ENCODE data around the gene NPTN.

NPTN gene

DNA sequence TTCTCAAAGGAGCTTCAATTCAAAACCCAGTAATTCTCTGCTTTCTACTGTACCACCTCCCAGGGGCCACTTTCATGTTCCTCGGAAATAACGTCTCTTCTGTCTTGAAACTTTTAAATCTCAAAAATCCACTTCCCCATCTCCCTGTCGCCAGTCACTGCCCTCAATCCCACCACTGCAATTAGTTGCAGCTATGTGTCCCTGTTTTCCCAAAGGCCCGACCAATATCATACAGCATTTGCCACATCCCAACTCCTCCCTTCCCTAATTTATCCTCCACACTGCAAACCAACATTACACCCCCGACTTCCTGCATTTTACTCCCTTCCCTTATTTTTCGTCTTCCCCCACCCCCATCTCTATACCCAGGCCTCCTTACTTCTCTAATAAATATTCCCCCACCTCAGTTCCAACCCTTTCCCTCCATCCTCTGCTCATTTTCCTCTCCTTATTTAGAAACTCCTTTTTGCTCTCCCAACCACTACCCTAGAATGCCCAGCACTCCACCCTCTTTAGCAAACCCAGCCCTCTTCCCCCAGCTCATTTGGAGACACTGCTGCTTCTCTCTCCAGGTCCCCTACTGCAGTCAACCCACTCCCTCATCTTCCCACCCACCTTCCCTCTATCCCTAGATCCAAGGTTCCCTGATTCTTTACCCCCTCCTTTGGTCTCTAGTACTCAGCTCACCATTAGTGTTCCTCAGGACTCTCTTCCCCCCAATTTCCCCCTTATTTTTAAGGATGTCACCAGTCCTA, 1.1 kb downstream of the NPTN start:
- DNase-seq, result peak; percentile 7

DNA sequence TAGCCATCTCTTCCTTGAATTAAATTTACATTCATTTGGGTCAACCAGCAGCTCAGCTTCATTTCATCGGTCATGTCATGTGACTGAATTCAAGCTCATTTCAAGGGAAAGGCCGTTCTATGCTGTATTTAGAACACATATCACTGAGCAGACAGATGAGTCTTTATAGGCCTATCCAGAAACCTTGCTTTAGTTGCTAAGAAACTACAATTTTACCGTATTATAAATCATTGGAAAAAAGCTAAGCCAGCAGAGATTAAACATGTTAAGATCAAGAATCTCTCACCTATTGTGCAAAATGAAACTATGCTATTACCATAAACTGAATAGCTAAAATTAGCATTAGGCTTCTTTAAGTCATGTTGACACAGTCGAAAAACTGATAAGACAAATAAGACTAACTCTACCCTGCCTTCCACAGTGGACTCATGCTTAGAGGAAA, 2.2 kb downstream of the NPTN start:
- no peak for DNase-seq

DNA sequence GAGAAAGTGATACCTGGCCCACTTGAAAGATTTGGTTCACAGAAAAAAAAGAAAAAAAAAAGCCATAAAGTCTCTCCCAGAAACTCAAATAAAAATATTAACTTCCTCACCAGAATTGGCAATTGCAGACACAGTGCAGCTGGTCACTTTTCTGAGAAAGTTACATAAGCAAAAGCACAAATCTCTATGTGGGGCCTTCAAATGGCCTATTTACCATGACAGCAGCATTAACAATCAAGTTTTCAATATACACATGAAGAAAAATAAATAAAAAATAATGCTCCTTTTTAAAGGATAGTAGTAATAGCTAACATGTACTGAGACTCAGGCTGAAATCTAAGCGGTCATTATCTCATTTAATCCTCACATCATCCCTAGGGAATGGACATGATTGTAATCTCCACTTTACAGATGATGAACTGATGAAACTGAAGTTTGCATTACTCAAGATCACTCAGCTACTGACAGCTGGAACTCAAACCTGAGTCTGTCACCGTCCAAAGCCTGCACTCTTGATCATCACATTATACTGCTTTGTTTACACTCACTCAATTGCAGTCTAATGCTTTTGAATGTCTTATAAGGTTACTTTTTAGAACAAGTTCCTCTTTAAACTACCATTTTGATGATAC, 3.3 kb downstream of the NPTN start:
- DNase-seq, result no peak

DNA sequence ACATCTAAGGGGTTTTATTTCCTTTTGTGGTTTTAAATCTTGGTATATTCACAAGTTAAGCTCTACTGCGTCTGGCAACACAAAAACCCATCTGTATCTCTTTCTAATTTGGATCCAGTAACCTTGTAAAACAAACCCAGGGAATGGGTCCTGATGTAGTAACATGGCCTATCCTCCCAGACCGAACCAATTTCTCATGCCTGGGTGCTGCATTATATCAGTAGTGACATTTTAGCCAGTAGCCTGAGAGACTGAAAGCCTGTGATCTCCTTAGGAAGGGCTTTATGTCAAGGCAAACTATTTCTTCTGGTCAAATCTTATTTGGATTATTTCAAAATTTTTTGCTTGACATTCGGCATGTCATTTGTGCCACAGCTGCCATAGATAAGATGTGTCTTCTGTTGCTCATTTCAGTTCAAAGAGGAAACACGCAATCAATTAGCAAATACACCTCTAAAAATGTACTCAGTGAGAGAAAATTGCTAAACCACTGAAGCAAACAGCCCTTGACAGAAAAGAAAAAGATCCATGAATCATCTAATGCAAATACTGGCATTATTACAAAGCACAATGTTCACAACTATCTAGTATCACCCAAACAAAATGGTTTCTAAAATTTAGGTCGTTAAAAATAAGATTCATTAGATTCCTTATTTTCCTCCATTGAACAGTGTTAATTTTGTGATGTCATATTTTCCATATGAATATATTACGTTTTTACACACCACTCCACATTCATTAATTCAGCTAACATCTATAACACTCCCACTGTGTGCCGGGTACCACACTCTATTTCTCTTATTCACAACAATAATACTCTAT, 4.0 kb downstream of the NPTN start:
- DNase-seq, result no peak

DNA sequence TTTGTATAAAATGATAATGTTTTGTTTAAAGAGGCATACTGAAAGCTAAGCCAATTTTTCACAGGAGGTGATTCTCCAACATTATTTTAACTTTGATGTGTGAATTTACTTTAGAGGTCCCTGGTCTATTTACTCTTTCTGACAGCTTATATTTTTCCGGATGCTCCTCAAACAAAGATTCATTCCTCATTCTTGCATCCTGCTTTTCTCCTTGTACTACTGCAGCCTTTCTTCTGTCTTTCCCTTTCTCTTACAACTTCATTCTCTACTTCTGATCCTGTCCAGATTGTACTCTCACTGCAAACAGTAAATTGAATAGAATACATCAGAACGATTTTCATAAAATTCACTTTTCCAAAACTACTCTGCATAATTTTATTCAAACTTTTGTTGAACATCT, 5.1 kb downstream of the NPTN start:
- no peak for DNase-seq

DNA sequence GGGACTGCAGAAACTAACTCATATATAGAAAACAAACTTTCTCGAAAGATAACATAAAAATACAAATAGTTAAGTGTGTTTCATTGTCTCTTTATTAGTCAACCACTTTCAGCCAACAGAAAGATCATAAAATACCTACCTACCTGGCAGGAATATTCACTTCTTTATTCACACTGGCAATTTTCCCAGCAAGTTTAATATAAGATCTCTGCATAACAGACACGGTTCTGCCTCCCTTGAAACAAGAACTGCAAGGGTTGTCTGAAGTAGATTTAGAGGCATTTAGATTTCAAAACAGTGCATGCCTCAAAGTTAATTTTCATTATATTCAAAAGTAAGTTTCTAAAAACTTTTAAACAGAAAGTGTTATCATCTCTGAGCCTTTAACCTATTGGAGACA, 7.1 kb downstream of the NPTN start:
- no peak for DNase-seq

DNA sequence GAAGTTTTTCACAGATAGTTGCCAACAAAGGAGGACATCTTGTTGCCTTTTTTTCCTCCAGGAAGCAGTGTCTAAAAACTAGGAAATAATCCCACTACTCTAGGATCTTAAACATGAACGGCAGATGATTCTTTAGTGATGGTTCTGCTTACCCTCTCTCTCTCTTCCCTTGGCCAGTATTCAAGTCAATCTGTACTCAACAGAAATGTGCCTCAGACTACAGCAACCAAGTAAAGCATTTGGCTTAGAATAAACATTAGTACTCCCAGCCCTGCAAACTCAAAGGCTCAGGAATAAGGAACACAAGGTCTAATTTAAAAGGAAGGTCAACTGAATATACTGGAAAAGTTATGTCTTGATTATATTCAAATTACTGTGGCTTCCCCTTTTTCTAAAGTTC, 8.7 kb downstream of the NPTN start:
- no peak for DNase-seq

DNA sequence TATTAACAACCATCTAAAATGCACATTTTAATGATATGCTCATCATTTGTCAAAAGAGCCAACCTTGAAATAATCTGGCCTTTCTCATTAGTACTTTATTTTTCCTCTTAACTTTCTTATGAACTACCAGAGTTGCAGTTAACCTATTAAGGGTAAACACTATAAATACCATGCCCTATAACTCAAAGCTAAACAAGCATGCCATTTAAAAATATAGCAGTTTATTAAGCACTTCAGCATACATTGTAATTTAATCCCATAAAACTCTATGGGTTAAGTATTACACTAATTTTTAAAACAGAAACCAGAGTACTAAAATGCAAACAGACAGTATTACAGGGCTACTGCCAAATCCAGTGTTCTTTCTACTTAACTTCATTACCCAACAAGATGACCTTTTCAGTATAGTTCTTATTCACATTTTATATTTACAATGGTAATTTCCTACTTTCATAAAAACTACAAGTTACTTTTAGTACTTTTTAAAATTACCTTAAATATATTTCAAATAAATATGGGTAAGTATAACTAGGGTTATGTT, 11.8 kb downstream of the NPTN start:
- DNase-seq, result no peak

DNA sequence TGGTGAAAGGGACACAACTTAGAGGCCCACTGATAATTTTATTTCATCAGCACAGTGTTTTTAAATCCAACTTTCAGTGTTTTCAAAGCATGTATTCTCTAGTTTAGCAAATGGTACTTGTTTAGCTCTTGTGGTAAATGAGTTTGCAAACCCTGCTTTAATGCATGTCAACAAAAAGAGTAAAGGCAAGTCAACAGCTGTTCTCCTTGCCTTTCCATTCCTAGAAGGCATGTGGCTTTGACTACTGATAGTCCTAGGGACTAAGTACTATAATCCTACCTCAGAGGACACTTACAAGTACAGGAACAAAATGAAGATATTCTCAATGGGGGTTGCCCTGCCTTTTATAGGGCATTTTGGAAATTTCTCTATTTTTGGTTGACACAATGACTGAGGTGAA, 13.1 kb downstream of the NPTN start:
- DNase-seq, result no peak

DNA sequence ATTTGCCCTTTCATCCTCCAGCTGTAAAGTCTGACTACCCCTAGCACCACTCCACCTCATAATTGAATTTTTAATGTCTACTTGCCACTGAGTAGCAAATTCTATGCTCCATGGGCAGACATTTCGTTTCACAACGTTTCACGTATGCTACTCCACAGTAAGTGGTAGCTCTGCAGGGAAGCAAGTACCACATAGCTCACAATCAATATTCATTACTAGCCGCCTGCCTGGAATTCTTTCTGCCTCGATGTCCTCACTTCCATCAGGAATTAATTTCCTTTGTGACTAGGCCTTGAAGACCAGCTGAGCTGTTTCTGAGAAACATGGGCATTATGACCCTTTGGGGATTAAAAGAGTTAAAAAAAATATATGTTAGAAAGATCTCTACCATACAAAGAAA, 15.3 kb downstream of the NPTN start:
- DNase-seq, result no peak

DNA sequence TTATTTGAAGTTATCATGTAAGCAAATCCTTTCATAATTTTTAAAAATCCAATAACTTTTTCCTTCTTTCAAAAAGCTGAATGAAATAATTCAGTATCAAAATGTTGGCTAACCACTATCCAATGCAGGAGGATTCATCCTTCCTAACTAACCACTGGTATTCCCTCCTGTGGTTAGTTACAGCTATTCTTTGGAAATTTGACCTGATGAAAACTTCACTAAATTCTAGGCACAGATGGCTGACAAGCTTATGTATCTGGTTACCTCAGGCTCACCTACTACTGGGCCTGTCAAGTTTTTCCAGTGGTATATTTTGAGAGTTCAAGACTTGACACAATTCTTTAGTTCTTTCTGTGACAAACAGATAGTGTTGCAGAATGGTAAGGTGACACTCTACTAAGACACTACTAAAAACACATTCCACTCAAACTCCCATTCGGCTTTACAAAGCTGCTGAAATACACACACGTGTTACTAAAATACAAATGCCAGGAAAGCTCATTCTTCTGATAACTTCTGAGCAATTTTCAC, 15.8 kb downstream of the NPTN start:
- no peak for DNase-seq

DNA sequence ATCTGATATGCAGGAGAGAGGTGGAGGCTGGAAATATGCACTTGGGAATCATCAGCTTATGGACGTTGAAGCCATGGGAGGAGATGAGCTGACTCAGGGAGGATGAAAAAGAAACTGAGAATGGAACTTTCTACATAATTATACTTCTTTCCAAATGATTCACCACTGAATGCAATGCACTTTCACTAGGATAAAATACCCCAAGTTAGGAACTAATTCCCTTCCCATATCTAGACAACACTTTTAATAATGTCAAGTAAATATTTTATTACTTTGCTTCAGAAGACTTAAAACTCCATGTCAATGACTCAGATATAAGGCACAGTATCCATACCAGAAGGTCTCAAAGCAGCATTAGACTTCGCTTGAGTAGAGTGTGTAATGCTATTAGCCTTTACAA, 24.2 kb downstream of the NPTN start:
- no peak for DNase-seq

DNA sequence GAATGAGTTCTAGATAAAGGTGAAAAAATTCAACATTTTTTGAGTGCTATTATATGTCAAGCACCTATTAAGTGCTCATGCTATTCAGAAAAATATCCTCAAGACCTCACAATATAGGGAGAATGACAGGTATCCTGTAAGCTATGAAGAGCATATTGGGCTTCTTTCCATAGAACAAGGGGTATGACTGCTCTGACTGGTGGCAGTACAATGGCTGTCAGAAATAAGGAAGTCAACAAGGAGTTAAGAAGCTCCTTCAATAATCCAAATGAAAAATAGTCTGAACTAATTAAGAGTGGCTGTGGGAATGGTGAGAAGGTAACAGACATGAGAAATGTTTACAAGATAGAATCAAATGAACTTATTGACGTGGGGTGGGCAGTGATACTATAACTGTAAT, 24.7 kb downstream of the NPTN start:
- no peak for DNase-seq

DNA sequence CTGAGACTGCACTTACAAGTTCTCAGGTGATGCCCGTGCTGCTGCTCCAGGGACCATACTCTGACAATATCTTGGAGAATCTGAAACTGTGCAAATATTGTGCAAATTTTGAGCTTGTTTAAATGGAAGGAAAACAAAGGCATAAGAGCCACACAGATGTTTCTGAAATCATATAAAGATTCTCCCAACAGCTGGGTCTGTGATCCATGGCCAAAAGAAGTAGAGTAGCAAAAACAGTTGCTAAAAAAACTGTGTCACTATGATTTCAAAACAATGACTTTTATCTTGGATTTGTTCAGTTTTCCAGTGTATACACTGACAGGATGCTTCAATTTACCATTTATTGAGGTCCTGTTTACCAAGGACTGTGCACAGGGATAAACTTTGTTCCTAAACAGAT, 25.3 kb downstream of the NPTN start:
- no peak for DNase-seq

DNA sequence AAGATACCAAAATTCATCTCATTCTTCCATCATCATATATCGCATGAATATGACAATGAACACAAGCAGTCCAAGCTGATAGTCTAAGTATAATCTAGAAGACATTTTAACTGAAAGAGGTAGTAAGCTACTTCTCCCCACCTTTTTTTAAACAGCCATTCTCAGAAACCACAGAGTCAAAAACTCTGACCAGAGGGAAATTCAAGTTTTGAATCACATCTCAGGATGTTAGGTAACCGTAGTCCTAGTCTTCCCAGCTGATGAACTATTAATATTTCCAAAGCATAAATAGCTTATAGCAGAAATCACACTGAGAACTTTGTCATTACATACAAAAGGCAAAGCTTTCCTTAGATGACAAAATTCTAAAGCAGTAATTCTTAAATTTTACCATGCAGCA, 25.8 kb downstream of the NPTN start:
- DNase-seq, result no peak

DNA sequence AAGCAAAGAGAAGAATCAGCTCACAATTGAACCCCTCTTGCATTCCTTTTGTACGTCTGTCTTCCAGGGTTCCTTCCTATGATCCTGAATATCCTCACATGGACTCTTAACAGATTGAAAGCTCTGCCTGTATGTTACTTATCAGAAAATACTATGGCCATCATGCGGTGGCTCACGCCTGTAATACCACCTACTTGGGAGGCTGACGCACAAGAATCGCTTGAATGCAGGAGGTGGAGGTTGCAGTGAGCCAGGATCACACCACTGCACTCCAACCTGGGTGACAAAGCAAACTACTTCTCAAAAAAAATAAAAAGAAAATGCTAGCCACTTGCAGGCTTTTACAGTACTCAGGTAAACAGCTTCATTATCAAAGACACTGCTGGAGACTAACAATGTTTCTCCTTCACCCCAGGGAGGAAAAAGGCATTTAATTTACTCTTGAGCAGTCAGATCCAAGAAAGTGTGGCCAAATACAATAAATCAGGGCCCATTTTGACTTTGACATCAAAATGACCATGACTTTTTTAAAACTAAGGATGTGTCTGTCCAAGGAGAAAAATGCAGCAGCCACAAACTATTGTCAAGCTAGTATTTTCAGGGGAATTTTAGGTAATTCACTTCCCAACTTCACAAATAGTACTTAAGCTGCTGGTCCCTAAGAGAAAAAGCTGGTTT, 27.3 kb downstream of the NPTN start:
- no peak for DNase-seq

DNA sequence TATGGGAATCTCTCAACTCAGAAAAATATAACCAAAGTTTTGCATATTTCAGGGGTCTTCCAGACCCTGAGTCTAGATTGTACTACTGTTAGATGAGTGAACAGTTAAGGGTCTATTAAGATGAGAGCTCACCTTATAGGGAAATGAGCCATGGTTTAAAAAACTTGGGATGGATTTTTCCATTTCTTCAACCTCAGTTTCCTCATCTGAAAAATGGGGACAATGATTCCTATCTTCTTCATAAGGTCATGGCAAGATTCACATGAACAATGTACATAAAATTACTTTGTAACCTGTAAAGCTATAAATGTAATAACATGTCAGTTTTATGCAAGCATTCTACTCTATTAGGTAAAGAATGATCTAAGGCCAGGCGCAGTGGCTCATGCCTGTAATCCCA, 28.7 kb downstream of the NPTN start:
- DNase-seq, result no peak

DNA sequence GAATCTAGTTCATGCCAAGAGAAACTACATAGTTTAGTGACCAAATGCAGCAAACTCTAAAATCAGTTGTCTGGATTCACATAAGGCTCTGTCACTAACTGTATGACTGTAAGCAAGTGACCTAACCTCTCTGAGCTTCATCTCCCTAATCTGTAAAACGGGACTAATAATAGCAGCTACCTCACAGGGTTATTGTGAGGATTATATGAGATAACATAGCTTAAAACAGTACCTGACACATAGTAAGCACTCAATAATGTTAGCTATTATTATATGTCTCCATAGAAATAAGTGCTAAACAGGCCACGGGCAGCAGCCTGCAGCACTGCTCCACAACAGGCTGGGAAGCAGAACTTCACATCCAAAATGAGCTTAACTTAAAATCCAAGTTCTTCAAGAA, 30.2 kb downstream of the NPTN start:
- no peak for DNase-seq

DNA sequence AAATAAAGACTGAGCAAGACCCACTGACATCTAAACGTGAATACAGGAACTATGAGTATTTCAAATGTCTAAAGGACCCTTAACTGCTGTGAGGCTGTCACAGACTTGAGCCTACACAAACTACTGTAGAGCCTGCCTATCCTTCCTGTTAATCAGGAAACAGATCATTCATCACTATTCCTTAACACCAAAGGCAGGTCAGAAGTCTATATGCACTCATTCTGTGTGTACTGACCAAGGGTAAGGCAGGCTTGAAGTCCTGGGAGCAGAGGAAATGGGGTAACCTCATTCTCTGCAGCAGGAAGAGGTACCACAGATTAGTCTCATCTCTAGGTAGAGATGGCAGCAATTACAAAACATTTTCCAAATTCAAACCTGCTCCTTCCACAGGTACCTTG, 30.7 kb downstream of the NPTN start:
- DNase-seq, result no peak

DNA sequence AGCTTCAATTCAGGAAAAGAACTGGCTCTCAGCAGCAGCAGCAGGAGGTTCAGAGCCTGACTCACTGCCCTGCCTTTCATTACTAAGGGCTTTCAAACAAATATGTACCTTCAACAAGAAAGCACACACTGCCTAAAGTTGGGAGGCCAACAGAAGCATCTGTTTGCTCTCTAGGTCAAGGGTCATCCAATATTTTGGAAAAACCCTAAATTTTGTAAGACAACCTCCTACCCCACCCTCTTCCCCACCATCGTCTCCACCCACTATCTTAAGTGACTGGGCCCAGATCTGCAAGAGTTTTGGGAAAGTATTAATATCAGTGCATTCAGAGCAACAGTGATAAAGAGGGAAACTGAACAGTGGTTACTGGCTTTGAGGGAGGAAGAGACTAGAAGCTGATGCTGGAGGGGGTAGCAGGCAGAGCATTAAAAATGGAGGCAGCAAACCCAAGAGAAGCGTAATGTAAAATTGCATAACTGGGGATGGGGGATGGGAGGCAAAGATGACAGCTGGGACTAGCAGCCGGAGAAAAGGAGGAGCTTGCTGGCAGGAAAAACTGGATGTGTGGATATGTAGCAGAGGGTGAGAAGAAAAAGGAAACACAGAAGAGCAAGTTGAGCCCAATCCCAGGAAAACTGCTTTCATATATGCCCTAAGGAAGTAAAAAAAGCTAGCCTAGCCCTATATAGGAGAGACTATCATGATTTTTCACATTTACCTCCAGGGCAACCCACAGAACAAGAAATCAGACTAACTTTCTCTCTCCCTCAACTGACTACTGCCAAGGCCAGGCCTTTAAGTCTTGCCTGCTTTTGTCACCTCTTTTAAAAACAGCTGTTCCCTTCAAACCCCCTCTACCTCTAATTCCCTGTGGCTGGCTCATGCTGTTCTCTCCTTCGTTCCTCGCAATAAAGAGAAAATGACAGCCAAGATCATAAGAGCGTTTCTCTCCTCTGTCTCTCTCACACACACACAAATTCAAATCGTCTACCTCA, 31.4 kb downstream of the NPTN start:
- DNase-seq, result no peak

Measured in CD4-positive, alpha-beta T cell treated with Interleukin-6 for 4 hours (primary cell).